ENCODE data around the gene SRPK2. TPM values are rescaled to one million over a fixed set of nuclear protein-coding genes. Genes with fewer than 3 reads are reported as not detected.

Gene SRPK2
- total RNA-seq, 1 donor from 2014 or later: 249 TPM

GRCh38 chr7:105118612-105119600, 269.8 kb downstream of the SRPK2 start:
- FAIRE-seq (no peak), DNase-seq (ENCODE audit: low spot score in 2 of 2) (no peak)

GRCh38 chr7:105112440-105113418, 276.0 kb downstream of the SRPK2 start:
- FAIRE-seq (no peak), DNase-seq (ENCODE audit: low spot score in 2 of 2) (no peak)

GRCh38 chr7:105107458-105107857, 281.3 kb downstream of the SRPK2 start:
- DNase-seq (ENCODE audit: low spot score in 2 of 2) (no peak), FAIRE-seq (no peak)

DNA sequence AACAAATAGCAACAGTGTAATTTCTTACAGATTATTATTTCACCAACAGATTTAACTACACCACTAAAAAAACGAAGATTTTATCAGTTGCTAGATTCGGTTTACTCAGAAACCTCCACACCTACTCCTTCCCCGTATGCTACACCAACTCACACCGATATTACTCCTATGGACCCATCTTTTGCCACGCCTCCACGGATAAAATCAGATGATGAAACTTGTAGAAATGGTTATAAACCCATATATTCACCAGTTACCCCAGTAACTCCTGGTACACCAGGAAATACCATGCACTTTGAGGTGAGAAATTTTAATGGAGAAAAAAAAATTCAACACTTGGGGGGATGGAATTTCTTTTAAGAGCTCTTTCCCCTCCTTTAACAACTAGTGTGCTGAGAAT, 282.2 kb downstream of the SRPK2 start:
- DNase-seq (ENCODE audit: low spot score in 2 of 2) (no peak), FAIRE-seq (no peak)

- FAIRE-seq (no peak), DNase-seq (ENCODE audit: low spot score in 2 of 2) (no peak)
These were observed 283.1 kb downstream of the SRPK2 start for GRCh38 chr7:105105579-105105978.

DNA sequence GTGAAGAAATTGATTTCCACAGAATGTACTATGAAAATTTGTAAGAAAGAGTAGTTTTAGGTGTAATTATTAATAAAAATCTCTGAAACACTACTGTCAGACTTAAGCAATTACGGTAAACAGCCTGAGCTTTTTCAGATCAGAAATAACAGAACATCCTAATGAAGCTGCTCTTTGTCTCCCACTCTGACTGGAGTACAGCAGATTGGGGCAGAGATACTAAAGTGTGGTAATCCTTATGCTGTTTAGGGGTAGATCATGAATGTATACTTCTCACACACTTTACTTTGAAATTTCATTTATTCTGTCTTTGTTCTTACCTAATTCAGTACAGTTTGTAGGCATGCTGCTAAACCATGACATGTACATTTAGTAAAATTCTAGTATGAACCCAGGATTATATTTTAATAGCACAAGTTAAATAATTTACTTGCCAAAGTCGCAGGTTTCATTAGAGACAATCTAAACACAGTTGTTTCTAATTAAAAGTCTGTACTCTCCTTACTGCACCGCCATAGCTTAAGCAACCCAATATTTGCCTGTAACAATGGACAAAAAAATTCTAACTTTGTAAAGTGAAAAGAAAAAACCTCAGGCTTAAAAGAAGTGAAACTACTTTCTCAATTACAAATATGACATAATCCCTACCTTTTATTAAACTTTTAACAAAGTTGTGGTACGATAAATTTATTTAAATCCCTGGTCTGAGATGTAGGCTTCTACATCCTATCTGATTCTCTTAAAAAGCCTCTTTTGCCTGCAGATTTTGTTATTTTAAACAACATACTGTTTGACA, 286.0 kb downstream of the SRPK2 start:
- no peak for FAIRE-seq
- no peak for DNase-seq (ENCODE audit: low spot score in 2 of 2)

GRCh38 chr7:105101864-105102263, 286.9 kb downstream of the SRPK2 start:
- DNase-seq (ENCODE audit: low spot score in 2 of 2) (no peak), FAIRE-seq (no peak)

- no peak for DNase-seq (ENCODE audit: low spot score in 2 of 2)
- FAIRE-seq: no peak
These were observed 289.7 kb downstream of the SRPK2 start for GRCh38 chr7:105098863-105099515.

- no peak for FAIRE-seq
- DNase-seq (ENCODE audit: low spot score in 2 of 2): no peak
These were observed 291.1 kb downstream of the SRPK2 start for GRCh38 chr7:105097619-105098018.

- FAIRE-seq: no peak
- DNase-seq (ENCODE audit: low spot score in 2 of 2): no peak
These were observed 292.4 kb downstream of the SRPK2 start for GRCh38 chr7:105096306-105096705.

- FAIRE-seq: no peak
- no peak for DNase-seq (ENCODE audit: low spot score in 2 of 2)
These were observed 293.8 kb downstream of the SRPK2 start for GRCh38 chr7:105094966-105095365.

DNA sequence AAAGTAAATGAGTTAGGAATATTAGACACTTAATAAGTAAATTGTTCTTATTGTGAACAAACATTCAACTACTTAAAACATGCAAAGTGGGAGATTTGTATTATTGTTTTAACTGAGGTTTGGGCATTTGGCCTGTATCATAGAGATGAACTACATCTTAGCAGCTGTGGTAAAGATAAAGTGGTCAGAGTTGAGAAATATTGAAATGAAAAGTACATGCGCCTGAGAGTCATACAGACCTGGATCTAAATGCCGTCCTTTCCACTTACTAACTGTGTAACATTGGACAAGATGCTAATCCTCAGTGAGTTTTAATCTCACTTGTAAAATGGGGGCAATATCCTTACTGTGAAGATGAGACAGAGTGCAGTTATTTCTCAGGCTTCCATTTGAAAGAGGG, 300.3 kb downstream of the SRPK2 start:
- no peak for FAIRE-seq
- no peak for DNase-seq (ENCODE audit: low spot score in 2 of 2)

- FAIRE-seq (no peak), DNase-seq (ENCODE audit: low spot score in 2 of 2) (no peak)
These were observed 300.7 kb downstream of the SRPK2 start for GRCh38 chr7:105087981-105088380.

- FAIRE-seq (no peak), DNase-seq (ENCODE audit: low spot score in 2 of 2) (no peak)
These were observed 301.9 kb downstream of the SRPK2 start for GRCh38 chr7:105086850-105087249.

DNA sequence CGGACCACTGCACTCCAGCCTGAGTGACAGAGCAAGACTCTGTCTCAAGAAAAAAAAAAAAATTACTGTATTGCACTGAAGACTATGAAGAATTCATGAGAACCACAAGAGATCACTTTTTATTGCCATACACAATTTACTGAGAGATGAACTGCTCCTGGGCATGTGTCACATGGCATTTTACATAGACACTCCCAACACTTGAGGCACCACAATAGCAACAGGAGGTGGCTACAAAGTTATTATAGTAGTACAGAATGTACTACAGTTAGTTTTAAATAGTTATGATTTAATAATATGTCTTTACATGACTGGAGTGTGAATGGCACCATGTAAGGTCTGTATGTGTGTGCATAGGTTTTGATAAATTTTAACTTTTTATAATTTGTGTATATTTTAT, 304.1 kb downstream of the SRPK2 start:
- DNase-seq (ENCODE audit: low spot score in 2 of 2) (no peak), FAIRE-seq (no peak)

- DNase-seq (ENCODE audit: low spot score in 2 of 2) (no peak), FAIRE-seq (no peak)
These were observed 309.4 kb downstream of the SRPK2 start for GRCh38 chr7:105079348-105079747.

DNA sequence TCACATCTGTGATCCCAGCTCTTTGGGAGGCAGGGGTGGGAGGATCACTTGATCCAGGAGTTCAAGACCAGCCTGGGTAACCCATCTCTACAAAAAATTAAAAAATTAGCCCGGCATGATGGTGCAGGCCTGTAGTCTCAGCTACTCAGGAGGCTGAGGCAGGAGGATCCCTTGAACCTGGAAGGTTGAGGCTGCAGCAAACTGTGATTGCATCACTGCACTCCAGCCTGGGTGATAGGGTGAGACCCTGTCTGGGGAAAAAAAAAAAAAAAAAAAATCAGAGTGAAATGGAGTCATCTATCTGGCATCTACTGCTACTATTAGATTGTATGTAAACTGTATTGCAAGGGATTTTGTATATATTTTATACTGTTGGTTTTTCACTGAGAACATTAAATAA, 315.6 kb downstream of the SRPK2 start:
- FAIRE-seq (no peak), DNase-seq (ENCODE audit: low spot score in 2 of 2) (no peak)

DNA sequence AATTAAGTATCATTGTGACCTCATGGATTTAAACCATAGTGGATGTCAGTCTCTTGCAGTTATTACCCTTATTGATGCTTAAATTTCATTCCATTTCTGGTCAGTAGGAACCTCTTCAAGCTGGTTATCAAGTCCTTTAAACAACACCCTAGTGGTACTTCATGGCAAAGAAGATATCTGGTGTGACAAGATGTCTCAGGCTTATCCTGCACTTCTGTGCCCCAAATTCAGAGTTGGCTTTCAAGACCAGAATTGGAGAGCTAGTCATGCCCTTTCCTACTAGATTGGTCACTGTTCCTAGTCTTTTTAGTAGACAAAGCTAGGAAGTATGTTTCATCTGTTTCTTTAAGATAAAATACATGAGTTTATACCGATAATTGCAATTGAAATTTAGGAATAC, 319.8 kb downstream of the SRPK2 start:
- DNase-seq (ENCODE audit: low spot score in 2 of 2): no peak
- FAIRE-seq: no peak

DNA sequence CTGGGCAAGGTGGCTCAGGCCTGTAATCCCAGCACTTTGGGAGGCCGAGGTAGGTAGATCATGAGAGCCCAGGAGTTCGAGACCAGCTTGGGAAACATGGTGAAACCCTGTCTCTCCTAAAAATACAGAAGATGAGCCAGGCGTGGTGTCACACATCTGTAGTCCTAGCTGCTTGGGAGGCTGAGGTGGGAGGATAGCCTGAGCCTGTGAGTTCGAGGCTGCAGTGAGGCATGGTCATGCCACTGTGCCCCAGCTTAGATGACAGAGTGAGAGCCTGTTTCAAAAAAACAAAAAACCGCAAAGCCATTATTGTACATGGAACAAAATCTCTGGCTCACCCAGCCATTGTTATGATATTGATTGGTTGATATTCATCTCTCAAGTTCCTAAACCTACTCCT, 321.0 kb downstream of the SRPK2 start:
- FAIRE-seq: no peak
- no peak for DNase-seq (ENCODE audit: low spot score in 2 of 2)

Measured in frontal cortex (tissue), 4 donors.